COLO829 (cell line): ENCODE measurements around the gene PGA4.

Experiments
- DNase-seq: peaks from one replicate; pipeline ENCODE4 v3.0.0; 2012; ENCODE audit warnings: low spot score

PGA4 gene

DNA sequence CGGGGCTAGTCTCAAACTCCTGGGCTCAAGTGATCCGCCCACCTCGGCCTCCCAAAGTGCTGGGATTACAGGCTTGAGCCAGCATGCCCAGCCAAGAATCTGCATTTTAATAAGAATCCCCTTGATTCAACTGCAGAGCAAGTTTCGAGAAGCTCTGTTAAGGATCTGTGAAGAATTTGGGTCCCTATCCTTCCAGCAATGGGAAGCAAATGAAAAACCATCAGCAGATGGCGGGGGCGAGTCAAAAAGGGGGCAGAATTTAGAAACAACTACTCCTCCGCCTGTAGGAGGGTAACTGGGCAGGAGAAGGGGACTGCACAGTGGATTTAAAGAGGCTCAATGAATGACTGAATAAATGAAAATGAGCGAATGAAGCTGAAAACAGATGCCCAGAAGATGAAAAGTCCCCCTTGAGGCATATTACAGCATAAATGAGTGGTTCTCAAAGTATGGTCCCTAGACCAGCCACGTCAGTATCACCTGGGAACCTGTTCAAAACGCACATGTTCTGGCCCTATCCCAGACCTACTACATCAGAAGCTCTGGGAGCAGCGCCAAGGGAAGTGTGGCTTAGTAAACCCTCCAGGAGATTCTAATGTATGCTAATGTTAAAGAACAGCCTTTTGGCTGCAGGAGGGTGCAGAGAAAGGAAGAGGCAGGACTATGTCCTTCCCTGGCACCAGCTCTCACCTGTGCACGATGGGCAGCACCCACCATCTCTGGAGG lies 58.0 kb downstream of the PGA4 start:
- no peak for DNase-seq

DNA sequence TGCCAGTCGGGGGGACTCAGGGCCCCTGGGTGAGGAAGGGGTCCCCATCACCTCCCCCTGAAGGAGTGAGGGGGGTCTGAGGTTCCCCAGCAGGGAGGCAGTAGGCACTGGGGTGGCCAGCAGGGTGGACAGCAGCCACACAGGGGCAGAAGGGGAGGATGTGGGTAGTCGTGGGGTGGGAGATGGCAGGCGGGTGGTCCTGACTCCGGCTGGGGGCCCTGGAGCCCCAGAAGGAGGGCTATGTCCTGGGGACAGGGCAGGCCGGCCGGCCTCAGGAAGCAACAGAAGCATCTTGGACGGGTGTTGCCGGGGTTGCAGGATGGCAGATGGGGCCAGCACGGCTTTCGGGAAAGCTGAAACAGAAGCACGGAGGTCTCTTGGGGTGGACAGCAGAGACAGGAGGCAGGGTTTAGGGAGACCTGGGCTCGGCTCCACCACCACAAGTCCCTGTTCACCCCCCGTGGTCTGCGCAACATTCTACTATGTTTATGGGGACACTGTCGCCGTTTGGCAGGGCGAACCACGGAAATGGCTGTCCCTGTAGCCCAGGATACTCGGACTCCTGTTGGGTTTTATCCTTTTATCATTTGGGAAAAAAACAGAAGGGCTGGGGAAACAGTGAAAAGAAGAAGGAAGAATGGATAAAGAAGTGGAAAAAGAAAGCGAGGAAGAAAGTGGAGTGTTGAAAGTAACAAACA lies 58.9 kb downstream of the PGA4 start:
- DNase-seq = no peak
